D721Med (cell line): ENCODE measurements around the gene PPM1M.

ENCODE experiments used
- DNase-seq: peaks from one replicate; pipeline ENCODE4 v3.0.0; 2011; ENCODE audit warnings: low spot score; ENCODE audit not compliant: insufficient read length
- FAIRE-seq: peaks from 2 replicates; lab custom pipeline; 2011; peaks lifted over from hg19 to GRCh38; lab: Jason Lieb, UNC
- CTCF ChIP-seq: IDR thresholded peaks from 2 replicates; pipeline ENCODE4 v1.5.1; 2012; ENCODE audit warnings: mild to moderate bottlenecking, control low read depth; ENCODE audit not compliant: insufficient read depth; ENCODE audit errors: missing control alignments

The PPM1M gene

DNA sequence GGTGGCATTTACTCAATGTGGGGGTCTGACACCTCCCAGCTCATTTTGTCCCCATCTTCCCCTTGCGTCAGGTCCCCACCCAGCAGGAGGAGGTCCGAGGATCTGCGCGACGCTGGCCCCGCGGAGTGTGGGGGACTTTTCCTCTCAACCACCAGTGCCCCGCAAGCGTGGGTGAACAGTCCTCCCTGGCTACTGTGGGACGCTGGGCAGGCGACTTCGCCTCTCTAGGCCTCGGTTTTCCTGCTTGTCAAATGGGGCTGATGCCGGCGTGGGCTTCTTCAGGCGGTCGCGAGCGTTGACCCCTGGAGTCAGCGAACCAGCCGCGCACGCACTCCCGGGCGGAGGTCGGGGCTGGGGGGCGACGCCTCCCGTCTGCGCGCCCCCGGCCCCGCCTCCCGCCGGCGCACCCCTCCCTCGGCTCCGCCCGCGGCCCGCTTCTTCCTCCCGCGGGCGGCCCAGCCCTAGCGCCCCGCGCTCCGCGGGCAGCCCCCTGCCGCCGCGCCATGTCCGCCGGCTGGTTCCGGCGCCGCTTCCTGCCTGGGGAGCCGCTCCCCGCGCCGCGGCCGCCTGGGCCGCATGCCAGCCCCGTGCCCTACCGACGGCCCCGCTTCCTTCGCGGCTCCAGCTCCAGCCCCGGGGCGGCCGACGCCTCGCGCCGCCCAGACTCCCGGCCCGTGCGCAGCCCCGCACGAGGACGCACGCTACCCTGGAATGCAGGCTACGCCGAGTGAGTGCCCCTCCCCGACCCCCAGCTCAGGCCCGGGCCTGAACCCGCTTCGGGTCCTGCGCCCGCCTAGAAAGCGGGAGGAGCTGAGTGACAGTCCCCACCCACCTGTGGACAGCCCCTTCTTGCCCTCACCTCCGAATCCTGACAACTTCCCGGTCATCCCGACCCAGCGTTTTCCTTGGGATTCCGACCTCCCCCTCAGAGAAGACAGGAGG lies at the start of gene PPM1M:
Gene PPM1M, plus strand, starts transcription at position 438 of the 942 bp plus-strand sequence. Its CDS starts 66 bp downstream, at position 504.
- DNase-seq = peak; percentile 71
- FAIRE-seq = no peak
- TF ChIP-seq CTCF = no peak

GRCh38 chr3:52195823-52196331 lies 49.7 kb upstream of the PPM1M start:
- TF ChIP-seq CTCF = no peak
- DNase-seq (no peak), FAIRE-seq (no peak)

DNA sequence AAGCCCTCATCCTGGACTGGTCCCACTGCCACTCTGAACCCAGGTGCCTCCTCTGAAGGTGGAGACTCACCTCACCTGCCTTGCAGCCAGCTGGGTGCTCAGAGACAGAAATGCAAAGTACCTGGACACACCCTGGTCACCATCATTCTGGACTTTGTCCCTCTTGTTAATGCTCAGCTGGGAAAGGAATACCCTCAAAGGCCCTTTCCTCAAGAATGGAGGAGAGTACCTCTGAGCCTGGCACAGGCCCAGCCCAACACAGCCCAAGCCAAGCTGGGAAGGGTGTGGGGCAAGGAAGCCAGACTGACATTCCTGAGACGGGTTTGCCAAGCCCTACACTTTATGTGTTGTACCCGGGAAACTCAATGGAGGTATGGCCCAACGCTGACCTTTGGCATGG lies 48.6 kb upstream of the PPM1M start:
- FAIRE-seq (no peak), DNase-seq (no peak)
- TF ChIP-seq CTCF = no peak

DNA sequence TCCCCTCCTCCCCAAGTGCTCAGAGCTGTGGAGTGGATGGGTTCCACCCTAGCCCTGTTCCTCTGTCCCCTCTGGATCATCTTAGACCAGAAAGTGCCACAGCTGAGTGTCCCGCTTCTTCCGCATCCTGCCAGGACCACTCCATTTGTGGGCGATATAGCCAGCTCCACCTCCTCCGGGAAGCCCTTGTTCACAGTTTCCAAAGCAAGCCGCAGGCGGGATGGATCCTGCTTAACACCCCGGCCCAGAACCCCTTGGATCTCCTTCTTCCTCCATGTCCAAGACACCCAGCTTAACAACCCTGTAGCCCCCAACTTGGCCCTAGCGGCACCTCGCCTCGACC lies 48.1 kb upstream of the PPM1M start:
- TF ChIP-seq CTCF = no peak
- DNase-seq = no peak
- no peak for FAIRE-seq

DNA sequence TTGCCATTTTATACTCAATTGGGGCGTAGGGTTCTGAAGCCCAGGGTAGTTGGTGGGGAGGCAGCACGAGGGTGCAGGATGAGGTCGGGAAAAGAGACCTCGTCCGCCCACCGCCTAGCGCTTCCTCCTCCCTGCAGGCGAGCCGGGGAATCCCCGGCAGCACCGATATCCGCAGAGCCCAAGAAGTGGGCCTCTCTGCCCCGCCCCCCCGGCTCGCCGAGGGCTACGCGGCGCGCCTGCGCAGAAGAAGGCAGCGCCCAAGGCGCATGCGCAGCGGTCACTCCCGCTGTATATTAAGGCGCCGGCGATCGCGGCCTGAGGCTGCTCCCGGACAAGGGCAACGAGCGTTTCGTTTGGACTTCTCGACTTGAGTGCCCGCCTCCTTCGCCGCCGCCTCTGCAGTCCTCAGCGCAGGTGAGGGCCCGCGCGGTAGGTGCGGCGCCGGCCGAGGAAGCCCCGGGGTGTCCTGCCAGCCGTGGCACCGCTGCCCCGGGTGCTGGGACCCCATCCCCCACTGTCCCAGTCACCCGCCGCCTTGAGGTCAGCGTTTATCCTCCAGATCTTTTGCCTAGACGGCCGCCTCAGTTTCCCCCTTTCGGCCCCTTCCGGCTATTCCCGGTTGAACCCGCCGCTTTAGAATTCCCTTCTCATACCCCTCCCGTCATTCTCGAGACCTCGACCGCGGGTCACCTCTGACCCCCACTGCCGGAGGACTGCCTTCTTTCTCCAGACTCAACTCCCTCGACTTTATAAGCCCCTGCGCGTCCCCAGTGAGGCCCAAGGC lies 47.5 kb upstream of the PPM1M start, which contains the start of gene ALAS1:
Gene ALAS1, plus strand, starts transcription at position 319 of the 784 bp plus-strand sequence. CDS start 1,082 bp downstream, outside the sequence.
- TF ChIP-seq CTCF = no peak
- peak; percentile 97 for DNase-seq
- no peak for FAIRE-seq

- FAIRE-seq = no peak
- no peak for DNase-seq
- no peak for TF ChIP-seq CTCF
Observed at GRCh38 chr3:52198643-52199608, 46.6 kb upstream of the PPM1M start.
